ENCODE results near the gene C17orf114.

C17orf114 gene

GRCh38 chr17:4802228-4802627 lies at the start of gene C17orf114:
Gene C17orf114, minus strand, starts transcription at chr17:4802328.
- no peak for TF ChIP-seq CTCF (IDR thresholded peaks at IDR 0.05; ENCODE audit: low read length, missing control alignments)
- no peak within 1 kb of the TSS for H3K4me3 ChIP-seq (replicated peaks; ENCODE audit: low read depth, low read length)
- no peak for DNase-seq (ENCODE audit: low read depth)

GRCh38 chr17:4851084-4851483 lies 49.0 kb upstream of the C17orf114 start:
- DNase-seq (ENCODE audit: low read depth): no peak
- H3K4me3 ChIP-seq (replicated peaks; ENCODE audit: low read depth, low read length): no peak overlapping the region
- TF ChIP-seq CTCF (IDR thresholded peaks at IDR 0.05; ENCODE audit: low read length, missing control alignments): no peak

GRCh38 chr17:4850246-4850645 lies 48.1 kb upstream of the C17orf114 start:
- no peak for TF ChIP-seq CTCF (IDR thresholded peaks at IDR 0.05; ENCODE audit: low read length, missing control alignments)
- no peak overlapping the region for H3K4me3 ChIP-seq (replicated peaks; ENCODE audit: low read depth, low read length)
- DNase-seq (ENCODE audit: low read depth): no peak

- TF ChIP-seq CTCF (IDR thresholded peaks at IDR 0.05; ENCODE audit: low read length, missing control alignments): no peak
- no peak overlapping the region for H3K4me3 ChIP-seq (replicated peaks; ENCODE audit: low read depth, low read length)
- no peak for DNase-seq (ENCODE audit: low read depth)
Observed at GRCh38 chr17:4849011-4849536, 46.9 kb upstream of the C17orf114 start.

- DNase-seq (ENCODE audit: low read depth): no peak
- no peak for TF ChIP-seq CTCF (IDR thresholded peaks at IDR 0.05; ENCODE audit: low read length, missing control alignments)
- H3K4me3 ChIP-seq (replicated peaks; ENCODE audit: low read depth, low read length): no peak overlapping the region
Observed at GRCh38 chr17:4846635-4847390, 44.7 kb upstream of the C17orf114 start.

- no peak overlapping the region for H3K4me3 ChIP-seq (replicated peaks; ENCODE audit: low read depth, low read length)
- no peak for DNase-seq (ENCODE audit: low read depth)
- TF ChIP-seq CTCF (IDR thresholded peaks at IDR 0.05; ENCODE audit: low read length, missing control alignments): no peak
Observed at GRCh38 chr17:4845118-4845517, 43.0 kb upstream of the C17orf114 start.

Measured in fibroblast of pulmonary artery (primary cell).